ENCODE results near the gene PRKN.

Gene PRKN

DNA sequence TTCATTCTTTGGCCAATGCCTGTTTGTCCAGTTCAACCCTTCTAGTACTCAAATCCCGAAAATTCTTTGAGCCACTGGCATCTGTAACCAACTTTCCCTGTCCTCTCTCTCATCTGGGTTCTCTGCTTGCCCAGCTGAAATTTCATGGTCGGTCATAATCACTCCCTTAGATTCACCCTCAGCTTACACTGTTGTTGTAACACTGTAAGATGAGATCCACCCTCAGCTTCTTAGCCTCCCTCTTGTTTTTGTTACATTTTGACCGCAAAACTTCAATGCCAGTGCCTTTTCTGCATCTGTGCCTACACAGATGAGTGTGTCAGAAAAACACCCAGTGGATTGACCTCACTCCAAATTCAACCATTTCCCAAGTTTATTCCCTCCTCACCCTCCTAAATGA lies 1162.6 kb downstream of the PRKN start:
- Histone ChIP-seq H3K4me2 (no peak overlapping the region), H3K27me3 (peaks cover 0 to 27% (median 11%) of the 10 kb centered on the region in 11 experiments; a peak in 13 of 22 replicates), H3K4me1 (no peaks in the 10 kb centered on the region), H4K20me1 (no peaks in the 10 kb centered on the region), H3K4me3 (no peak overlapping the region), H3K36me3 (no peaks in the 10 kb centered on the region), H3K27ac (no peak overlapping the region), H3K9me3 (replicated peaks in 1 of 11) (peaks cover 0 to 24% (median 0%) of the 10 kb centered on the region in 11 experiments; a peak in 1 of 22 replicates), H3K9ac (no peak overlapping the region)
- TF ChIP-seq Cebpa-rat (IDR thresholded peaks at IDR 0.05), result no peak

DNA sequence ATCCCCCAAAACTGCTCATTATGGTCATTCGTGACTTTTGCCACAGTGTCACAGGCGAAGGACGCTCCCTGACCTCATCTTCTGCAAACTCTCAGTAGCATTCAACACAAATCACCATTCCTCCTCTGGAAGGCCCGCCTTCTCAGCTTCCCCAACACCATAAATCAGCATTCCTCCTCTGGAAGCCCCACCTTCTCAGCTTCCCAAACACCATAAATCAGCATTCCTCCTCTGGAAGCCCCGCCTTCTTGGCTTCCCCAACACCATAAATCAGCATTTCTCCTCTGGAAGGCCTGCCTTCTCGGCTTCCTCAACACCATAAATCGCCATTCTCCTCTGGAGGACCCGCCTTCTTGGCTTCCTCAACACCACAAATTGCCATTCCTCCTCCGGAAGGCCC lies 1165.7 kb downstream of the PRKN start:
- Histone ChIP-seq H3K9ac (no peak overlapping the region), H4K20me1 (no peaks in the 10 kb centered on the region), H3K4me2 (no peak overlapping the region), H3K9me3 (replicated peaks in 1 of 11) (peaks cover 0 to 24% (median 0%) of the 10 kb centered on the region in 11 experiments; a peak in 1 of 22 replicates), H3K36me3 (no peaks in the 10 kb centered on the region), H3K4me3 (no peak overlapping the region), H3K27ac (no peak overlapping the region), H3K4me1 (no peaks in the 10 kb centered on the region), H3K27me3 (peaks cover 0 to 35% (median 11%) of the 10 kb centered on the region in 11 experiments; a peak in 14 of 22 replicates)
- TF ChIP-seq Cebpa-rat (IDR thresholded peaks at IDR 0.05), result no peak

DNA sequence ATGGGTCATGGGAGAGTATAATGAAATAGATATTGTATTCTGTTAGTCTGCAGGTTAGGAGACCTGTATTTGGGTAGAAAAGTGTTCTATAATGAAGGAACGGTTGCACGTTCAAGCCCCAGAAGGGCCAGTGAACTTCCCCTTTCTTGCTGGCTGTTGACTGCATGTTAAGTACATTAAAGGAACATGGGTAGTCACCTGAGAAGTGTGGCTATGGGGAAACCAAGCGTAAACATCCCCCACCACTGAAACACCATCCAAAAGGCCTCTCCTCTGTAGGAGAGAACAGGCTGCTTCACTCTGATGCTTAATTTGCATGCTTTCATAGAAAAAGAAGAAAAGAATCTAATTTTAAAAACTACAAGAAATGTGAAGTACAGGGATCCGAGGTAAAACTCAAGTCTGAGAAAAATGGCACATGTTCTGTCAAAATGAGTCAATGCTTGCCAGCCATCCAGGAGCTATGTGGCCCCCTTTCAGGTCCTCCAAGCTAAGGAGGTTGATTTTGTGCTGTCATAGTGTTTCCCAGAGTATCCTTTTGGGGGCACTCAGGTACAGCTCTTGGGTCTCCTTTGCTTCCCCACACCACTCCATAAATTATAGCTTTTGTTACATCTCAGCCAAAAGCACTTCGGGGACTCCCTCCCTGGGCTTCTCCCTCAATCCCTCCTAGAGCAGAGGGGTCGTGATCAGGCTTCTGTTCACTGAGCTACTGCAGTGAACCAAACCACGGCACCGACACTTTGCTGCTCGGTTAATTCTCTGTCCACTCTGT lies 1170.0 kb downstream of the PRKN start:
- Histone ChIP-seq H4K20me1 (no peaks in the 10 kb centered on the region), H3K36me3 (no peaks in the 10 kb centered on the region), H3K4me3 (no peak overlapping the region), H3K4me2 (no peak overlapping the region), H3K9me3 (replicated peaks in 1 of 11) (peaks cover 12 to 46% (median 17%) of the 10 kb centered on the region in 11 experiments; a peak in 21 of 22 replicates), H3K9ac (no peak overlapping the region), H3K27ac (no peak overlapping the region), H3K4me1 (no peaks in the 10 kb centered on the region), H3K27me3 (peaks cover 0 to 42% (median 11%) of the 10 kb centered on the region in 11 experiments; a peak in 14 of 22 replicates)
- no peak for TF ChIP-seq Cebpa-rat (IDR thresholded peaks at IDR 0.05)

DNA sequence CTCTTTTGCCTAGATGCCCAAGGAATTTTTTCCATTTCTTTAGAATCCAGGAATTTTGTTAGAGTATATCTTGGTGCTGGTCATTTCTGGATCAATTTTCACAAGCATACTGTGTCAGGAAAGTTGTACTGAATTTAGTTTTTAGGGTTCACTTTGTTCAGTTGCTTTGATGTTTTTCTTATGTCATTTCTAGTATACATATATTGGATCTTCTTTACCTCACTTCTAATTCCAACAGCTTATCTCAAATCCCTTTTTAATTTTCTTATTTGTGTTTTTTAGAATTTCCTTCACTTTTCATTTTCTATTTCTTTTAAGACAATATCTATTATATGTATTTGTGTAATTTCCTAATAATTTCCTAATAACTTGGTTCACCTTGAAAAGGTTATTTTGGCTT lies 1172.7 kb downstream of the PRKN start:
- H3K4me3 ChIP-seq, result no peak overlapping the region
- TF ChIP-seq Cebpa-rat (IDR thresholded peaks at IDR 0.05), result no peak
- H3K4me1 ChIP-seq, result 0 out of 20 replicates have a peak, but pooled peaks cover 0 to 3% (median 0%) of the 10 kb centered on the region in 10 experiments

DNA sequence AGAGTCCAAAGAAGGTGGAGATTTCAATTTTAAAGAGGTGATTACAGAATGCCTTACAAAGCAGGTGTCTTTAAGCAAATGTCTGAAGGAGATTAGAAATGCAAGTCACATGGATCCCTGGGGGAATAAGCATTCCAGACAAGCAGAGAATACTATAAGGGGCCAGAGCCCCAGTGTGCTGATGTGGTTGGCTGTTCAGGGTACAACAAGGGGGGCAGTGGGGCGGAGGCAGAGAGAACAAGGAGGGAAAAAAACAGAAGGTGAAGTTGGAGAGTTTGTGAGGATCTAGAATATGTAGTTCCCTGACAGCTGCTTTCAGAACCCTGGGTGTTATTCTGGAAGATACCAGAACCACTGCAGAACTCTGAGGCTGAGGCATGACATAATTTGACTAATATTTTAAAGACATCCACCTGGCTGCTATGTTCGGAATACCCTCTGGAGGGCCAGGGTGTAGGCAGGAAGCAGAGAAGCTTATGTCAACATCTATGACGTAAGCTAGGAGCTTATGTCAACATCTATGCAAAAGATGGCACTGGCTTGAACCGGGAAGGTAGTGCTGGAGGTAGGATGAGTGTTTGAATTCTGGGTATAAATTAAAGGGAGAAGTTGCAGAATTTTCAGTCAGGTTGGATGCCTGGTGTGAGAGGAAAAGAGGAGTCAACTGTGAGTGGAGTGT lies 1177.5 kb downstream of the PRKN start:
- H3K36me3 ChIP-seq, result no peaks in the 10 kb centered on the region
- H3K4me3 ChIP-seq, result no peak overlapping the region
- peaks cover 0 to 37% (median 8%) of the 10 kb centered on the region in 10 experiments; a peak in 13 of 20 replicates for H3K4me1 ChIP-seq
- H3K9me3 ChIP-seq (replicated peaks in 1 of 11), result peaks cover 5 to 56% (median 12%) of the 10 kb centered on the region in 11 experiments; a peak in 21 of 22 replicates
- H3K27me3 ChIP-seq, result peaks cover 0 to 51% (median 0%) of the 10 kb centered on the region in 11 experiments; a peak in 4 of 22 replicates
- H4K20me1 ChIP-seq, result no peaks in the 10 kb centered on the region; a peak in 1 of 22 replicates
- no peak for TF ChIP-seq Cebpa-rat (IDR thresholded peaks at IDR 0.05)
- no peak overlapping the region for H3K9ac ChIP-seq
- H3K27ac ChIP-seq, result no peak overlapping the region
- no peak overlapping the region for H3K4me2 ChIP-seq

More for the DNA sequence above, 1172.7 kb downstream of the PRKN start:
- H3K36me3 ChIP-seq, result no peaks in the 10 kb centered on the region
- no peaks in the 10 kb centered on the region for H4K20me1 ChIP-seq
- H3K27me3 ChIP-seq, result peaks cover 0 to 38% (median 0%) of the 10 kb centered on the region in 11 experiments; a peak in 4 of 22 replicates
- no peak overlapping the region for H3K4me2 ChIP-seq
- no peak overlapping the region for H3K27ac ChIP-seq
- H3K9me3 ChIP-seq (replicated peaks in 1 of 11), result peaks cover 12 to 54% (median 17%) of the 10 kb centered on the region in 11 experiments; a peak in 21 of 22 replicates
- H3K9ac ChIP-seq, result no peak overlapping the region

DNA sequence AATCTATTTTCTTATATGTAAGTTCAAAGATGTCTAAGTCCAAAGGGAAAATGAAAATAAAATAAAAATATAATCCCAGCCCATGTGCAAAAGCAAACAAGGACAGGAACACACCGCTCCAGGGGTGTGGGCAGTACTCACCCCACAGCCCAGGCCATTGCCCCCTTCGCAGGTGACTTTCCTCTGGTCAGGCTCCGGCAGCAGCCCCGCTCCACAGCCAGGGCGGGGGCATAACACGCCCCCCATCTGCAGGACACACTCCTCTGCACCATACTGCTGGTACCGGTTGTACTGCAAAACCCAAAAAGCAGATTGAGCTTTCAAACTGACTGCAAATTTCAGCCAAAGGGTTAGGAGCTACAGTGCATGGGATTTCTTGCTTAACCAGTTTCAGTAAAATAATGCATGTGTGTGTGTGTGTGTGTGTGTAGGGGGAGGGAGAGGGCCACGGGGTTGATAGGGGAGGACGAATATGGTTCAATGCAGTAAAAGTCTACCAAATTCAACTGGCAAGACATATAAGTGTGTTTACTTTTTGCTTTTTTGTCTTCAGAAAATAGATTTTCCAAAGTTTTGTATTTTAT lies 1178.8 kb downstream of the PRKN start:
- Histone ChIP-seq H3K36me3 (no peaks in the 10 kb centered on the region), H3K4me1 (peaks cover 0 to 41% (median 9%) of the 10 kb centered on the region in 10 experiments; a peak in 13 of 20 replicates), H3K27ac (no peak overlapping the region), H3K9me3 (replicated peaks in 1 of 11) (peaks cover 0 to 43% (median 3%) of the 10 kb centered on the region in 11 experiments; a peak in 12 of 22 replicates), H4K20me1 (no peaks in the 10 kb centered on the region; a peak in 1 of 22 replicates), H3K4me2 (no peak overlapping the region), H3K9ac (no peak overlapping the region), H3K27me3 (peaks cover 0 to 59% (median 0%) of the 10 kb centered on the region in 11 experiments; a peak in 4 of 22 replicates), H3K4me3 (no peak overlapping the region)
- no peak for TF ChIP-seq Cebpa-rat (IDR thresholded peaks at IDR 0.05)

DNA sequence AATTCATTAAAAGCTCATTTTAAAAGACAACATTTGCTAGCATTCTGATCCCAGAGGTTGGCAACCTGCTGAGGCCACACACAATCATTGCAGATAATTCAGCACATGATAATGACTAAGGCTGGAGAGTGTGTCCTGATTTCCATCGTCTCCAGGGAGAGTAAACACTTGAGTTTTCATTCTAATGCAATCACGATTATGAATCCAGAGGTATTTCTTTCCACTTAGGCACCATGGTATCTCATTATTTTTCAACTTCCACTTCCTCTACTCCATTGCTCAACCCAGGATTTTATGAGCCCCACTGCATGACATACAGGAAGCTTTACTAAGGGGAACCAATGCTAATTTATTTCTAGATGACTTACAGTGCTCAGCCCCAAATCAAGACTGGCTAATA lies 1179.9 kb downstream of the PRKN start:
- Histone ChIP-seq H3K4me1 (peaks cover 0 to 41% (median 9%) of the 10 kb centered on the region in 10 experiments; a peak in 13 of 20 replicates), H3K4me2 (peak overlapping the region in 5 of 11 experiments; percentile 2 to 61 (median 19); a peak in 7 of 22 replicates), H4K20me1 (no peaks in the 10 kb centered on the region; a peak in 1 of 22 replicates), H3K36me3 (no peaks in the 10 kb centered on the region), H3K27ac (peak overlapping the region in 2 of 11 experiments; percentile 29 to 45; a peak in 4 of 22 replicates), H3K9me3 (replicated peaks in 1 of 11) (peaks cover 0 to 31% (median 0%) of the 10 kb centered on the region in 11 experiments; a peak in 7 of 22 replicates), H3K4me3 (no peak overlapping the region), H3K9ac (no peak overlapping the region), H3K27me3 (peaks cover 0 to 63% (median 0%) of the 10 kb centered on the region in 11 experiments; a peak in 7 of 22 replicates)
- peak in 1 of 11 experiments; percentile 63; a peak in 2 of 22 replicates for TF ChIP-seq Cebpa-rat (IDR thresholded peaks at IDR 0.05)

DNA sequence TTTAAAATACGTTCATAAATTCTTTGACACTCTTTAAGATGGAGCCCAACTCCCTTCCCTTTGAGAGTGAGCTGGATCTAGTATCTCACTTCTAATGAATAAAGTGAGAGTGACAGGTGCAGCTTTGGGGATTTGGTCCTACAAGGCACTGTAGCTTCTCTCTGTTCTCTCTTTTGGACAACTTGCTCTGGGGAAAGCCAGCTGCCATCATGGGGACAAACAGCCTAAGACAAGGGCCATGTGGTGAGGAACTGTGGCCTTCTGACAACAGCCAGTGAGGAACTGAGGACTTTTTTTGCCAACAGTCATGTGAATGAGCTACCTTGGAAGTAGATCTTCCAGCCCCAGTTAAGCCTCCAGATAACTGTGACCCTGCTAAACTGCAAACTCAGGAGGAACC lies 1180.9 kb downstream of the PRKN start:
- peaks cover 0 to 41% (median 9%) of the 10 kb centered on the region in 10 experiments; a peak in 13 of 20 replicates for H3K4me1 ChIP-seq
- H3K4me2 ChIP-seq, result peak overlapping the region in 2 of 11 experiments; percentile 34 to 60; a peak in 3 of 22 replicates
- H3K36me3 ChIP-seq, result no peaks in the 10 kb centered on the region
- H3K4me3 ChIP-seq, result no peak overlapping the region
- no peak for TF ChIP-seq Cebpa-rat (IDR thresholded peaks at IDR 0.05)
- no peaks in the 10 kb centered on the region; a peak in 1 of 22 replicates for H4K20me1 ChIP-seq
- peaks cover 0 to 68% (median 0%) of the 10 kb centered on the region in 11 experiments; a peak in 7 of 22 replicates for H3K27me3 ChIP-seq
- H3K9ac ChIP-seq, result no peak overlapping the region
- peaks cover 0 to 22% (median 0%) of the 10 kb centered on the region in 11 experiments; a peak in 7 of 22 replicates for H3K9me3 ChIP-seq (replicated peaks in 1 of 11)
- peak overlapping the region in 1 of 11 experiments; percentile 45; a peak in 1 of 22 replicates for H3K27ac ChIP-seq
